Ectodermal cell (in vitro differentiated cells): ENCODE measurements around the gene LMOD3.

Experiments
- H3K27ac ChIP-seq: 2 replicates; pipeline ENCODE4 v1.7.0; 2013; ENCODE audit warnings: mild to moderate bottlenecking, low read depth, low read length; ENCODE audit not compliant: insufficient read depth, poor library complexity, severe bottlenecking
- H3K27me3 ChIP-seq: 2 replicates; pipeline ENCODE4 v1.7.0; 2013; ENCODE audit warnings: mild to moderate bottlenecking, low read length; ENCODE audit not compliant: insufficient read depth, control insufficient read depth, poor library complexity, severe bottlenecking
- H3K36me3 ChIP-seq: one replicate; pipeline ENCODE4 v1.7.0; 2013; ENCODE audit warnings: low read length; ENCODE audit not compliant: control insufficient read depth, insufficient read depth
- H3K4me1 ChIP-seq: one replicate; pipeline ENCODE4 v1.7.0; 2013; ENCODE audit warnings: low read length; ENCODE audit not compliant: control insufficient read depth, insufficient read depth
- H3K4me3 ChIP-seq: 2 replicates; pipeline ENCODE4 v1.7.0; 2013; ENCODE audit warnings: low read depth, low read length, control low read depth; ENCODE audit not compliant: insufficient read depth
- H3K9me3 ChIP-seq: 2 replicates; pipeline ENCODE4 v1.7.0; 2013; ENCODE audit warnings: mild to moderate bottlenecking, low read length, moderate library complexity; ENCODE audit not compliant: control insufficient read depth
- WGBS, 2 experiments: methylation state at CpG; one replicate each; pipeline ENCODE4 v1.1.7; 2013; ENCODE audit warnings: missing lambda C conversion rate in 2 of 2; 5-methylcytosine and 5-hydroxymethylcytosine counted together

LMOD3 gene

GRCh38 chr3:69085168-69085832 lies 37.1 kb downstream of the LMOD3 start:
- Histone ChIP-seq H3K27ac (no peak overlapping the region), H3K4me3 (peak overlapping the region; percentile 98), H3K36me3 (no peaks in the 10 kb centered on the region)

GRCh38 chr3:69084326-69085167 lies 37.8 kb downstream of the LMOD3 start, which contains the start of gene ARL6IP5:
TSS of gene ARL6IP5 (plus strand) at chr3:69084937. CDS start at chr3:69085048, 111 bp downstream.
- Histone ChIP-seq H3K9me3 (no peaks in the 10 kb centered on the region), H3K4me1 (peaks cover 13% of the 10 kb centered on the region), H3K36me3 (no peaks in the 10 kb centered on the region), H3K4me3 (peak within 1 kb of the TSS; percentile 98), H3K27me3 (no peaks in the 10 kb centered on the region), H3K27ac (no peak within 1 kb of the TSS)
- 5 to 6% methylated on average over 32 of the region's 32 CpGs for WGBS, 2 experiments

More at GRCh38 chr3:69085168-69085832, 37.1 kb downstream of the LMOD3 start:
- WGBS, 2 experiments: 2% methylated on average over 26 of the region's 26 CpGs
- Histone ChIP-seq H3K9me3 (no peaks in the 10 kb centered on the region), H3K4me1 (peaks cover 13% of the 10 kb centered on the region), H3K27me3 (no peaks in the 10 kb centered on the region)

DNA sequence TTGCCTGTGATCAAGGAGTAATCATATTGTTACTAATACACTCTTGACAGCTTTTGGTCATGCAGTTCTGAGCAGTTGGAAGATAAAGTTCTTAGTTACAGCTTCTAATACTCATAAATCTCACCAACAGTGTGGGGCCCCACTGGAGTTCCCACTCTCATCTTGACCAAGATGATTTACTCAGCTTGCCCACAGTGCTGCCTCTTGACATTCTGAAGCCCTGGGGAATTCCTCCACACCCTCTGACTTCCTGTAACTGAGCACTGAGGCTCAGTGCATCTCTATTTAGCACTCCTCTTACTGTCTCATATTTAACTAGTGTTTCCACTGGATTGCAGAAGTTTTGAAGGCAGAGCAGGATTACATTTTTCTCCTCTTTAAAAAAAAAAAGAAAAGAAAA lies 39.6 kb downstream of the LMOD3 start:
- Histone ChIP-seq H3K4me3 (no peak overlapping the region), H3K36me3 (no peaks in the 10 kb centered on the region), H3K9me3 (no peaks in the 10 kb centered on the region), H3K27ac (no peak overlapping the region), H3K4me1 (peaks cover 13% of the 10 kb centered on the region), H3K27me3 (no peaks in the 10 kb centered on the region)

GRCh38 chr3:69082361-69082760 lies 40.0 kb downstream of the LMOD3 start:
- Histone ChIP-seq H3K4me1 (peaks cover 13% of the 10 kb centered on the region), H3K9me3 (no peaks in the 10 kb centered on the region), H3K36me3 (no peaks in the 10 kb centered on the region), H3K27ac (no peak overlapping the region), H3K27me3 (no peaks in the 10 kb centered on the region), H3K4me3 (no peak overlapping the region)
- 82 to 85% methylated on average over 2 of the region's 2 CpGs for WGBS, 2 experiments

DNA sequence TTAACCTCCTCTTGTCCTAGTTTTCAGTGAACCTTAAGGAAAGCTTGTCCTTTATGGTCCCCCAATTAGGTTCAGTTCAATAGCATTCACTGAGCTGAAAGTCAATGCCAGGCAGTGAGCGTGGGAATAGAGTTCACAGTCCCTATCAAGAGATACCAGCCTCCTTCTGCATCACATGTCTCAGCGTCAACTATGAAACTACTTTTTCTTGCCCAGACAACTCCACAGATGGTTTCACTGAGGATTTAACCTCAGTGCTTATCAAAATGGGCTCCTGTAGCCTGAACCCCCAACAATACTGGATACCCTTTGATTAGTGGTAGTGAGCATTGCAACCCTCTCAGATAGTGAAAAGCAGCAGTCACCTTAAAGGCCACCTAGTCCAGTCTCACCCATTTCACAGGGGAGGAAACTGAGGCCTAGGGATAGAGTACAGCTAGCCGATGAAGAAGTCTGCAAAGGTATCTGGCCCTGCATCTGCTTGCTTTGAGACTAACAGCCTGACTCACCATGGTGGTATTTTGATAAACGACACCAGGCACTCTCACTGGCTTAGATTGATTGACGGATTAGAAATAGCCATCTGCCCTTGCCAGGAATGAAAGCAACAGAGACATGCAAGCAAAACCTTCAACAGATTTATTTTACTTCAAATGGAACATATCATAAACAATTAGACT lies 40.7 kb downstream of the LMOD3 start:
- Histone ChIP-seq H3K4me3 (no peak overlapping the region), H3K36me3 (no peaks in the 10 kb centered on the region), H3K27ac (no peak overlapping the region), H3K27me3 (no peaks in the 10 kb centered on the region), H3K4me1 (peaks cover 13% of the 10 kb centered on the region), H3K9me3 (no peaks in the 10 kb centered on the region)
- WGBS, 2 experiments: 87 to 91% methylated on average over 5 of the region's 5 CpGs

GRCh38 chr3:69080233-69080920 lies 42.0 kb downstream of the LMOD3 start, which contains the start of gene UBA3:
TSS of gene UBA3 (minus strand) at chr3:69080365. CDS start at chr3:69080353, 12 bp downstream.
- H3K27me3 ChIP-seq: no peaks in the 10 kb centered on the region
- H3K27ac ChIP-seq: peak within 1 kb of the TSS; percentile 27
- no peaks in the 10 kb centered on the region for H3K36me3 ChIP-seq
- H3K9me3 ChIP-seq: no peaks in the 10 kb centered on the region
- H3K4me1 ChIP-seq: peaks cover 5% of the 10 kb centered on the region
- 0 to 2% methylated on average over 29 to 31 of the region's 37 CpGs for WGBS, 2 experiments
- peak within 1 kb of the TSS; percentile 62 for H3K4me3 ChIP-seq

GRCh38 chr3:69079269-69080159 lies 42.9 kb downstream of the LMOD3 start:
- Histone ChIP-seq H3K27me3 (no peaks in the 10 kb centered on the region), H3K36me3 (no peaks in the 10 kb centered on the region), H3K9me3 (no peaks in the 10 kb centered on the region), H3K4me3 (peak overlapping the region; percentile 62), H3K4me1 (peaks cover 5% of the 10 kb centered on the region), H3K27ac (peak overlapping the region; percentile 27)
- WGBS, 2 experiments: 9 to 12% methylated on average over 27 to 29 of the region's 29 CpGs

DNA sequence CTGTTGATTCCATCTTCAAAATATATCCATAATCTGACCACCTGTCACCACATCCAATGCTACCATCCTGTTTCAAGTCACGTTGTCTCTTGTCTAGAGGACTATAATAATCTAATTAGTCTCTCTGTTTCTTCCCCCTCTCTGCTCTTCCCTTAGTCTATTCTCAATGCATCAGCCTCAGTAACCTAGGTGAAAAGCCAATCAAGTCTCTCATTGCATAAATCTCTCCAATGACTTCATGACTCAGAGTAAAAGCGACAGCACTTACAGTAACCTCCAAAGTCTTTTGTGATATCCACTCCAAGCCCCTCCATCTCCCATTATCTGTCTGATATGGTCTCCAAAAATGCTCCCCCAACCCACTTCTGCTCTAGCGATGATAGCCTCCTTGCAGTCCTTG lies 49.5 kb downstream of the LMOD3 start:
- Histone ChIP-seq H3K9me3 (no peaks in the 10 kb centered on the region), H3K36me3 (no peaks in the 10 kb centered on the region), H3K4me3 (no peak overlapping the region), H3K27ac (no peak overlapping the region), H3K27me3 (no peaks in the 10 kb centered on the region), H3K4me1 (no peaks in the 10 kb centered on the region)
- WGBS, 2 experiments: 94 to 95% methylated on average over 3 of the region's 3 CpGs

GRCh38 chr3:69066121-69066520 lies 56.3 kb downstream of the LMOD3 start:
- H3K4me3 ChIP-seq: no peak overlapping the region
- H3K9me3 ChIP-seq: no peaks in the 10 kb centered on the region
- no peak overlapping the region for H3K27ac ChIP-seq
- peaks cover 9% of the 10 kb centered on the region for H3K36me3 ChIP-seq
- 67 to 73% methylated on average over 3 to 4 of the region's 4 CpGs for WGBS, 2 experiments
- no peaks in the 10 kb centered on the region for H3K4me1 ChIP-seq
- no peaks in the 10 kb centered on the region for H3K27me3 ChIP-seq
